AG09319 (cell line): Measurements from ENCODE around the gene ADCY5.
"Not testable (repeated sequence)": the region's sequence is repeated elsewhere in the genome, so short reads cannot be mapped to it uniquely, and the experiment has no call there.

Experiments
- DNase-seq: peaks from one replicate; pipeline ENCODE4 v3.0.0-alpha.2; 2010; ENCODE audit warnings: low read depth; ENCODE audit errors: extremely low read depth
- TF ChIP-seq, protein P1 (sequence below): IDR thresholded peaks from 2 replicates; pipeline ENCODE4 v1.5.1; 2011; ENCODE audit warnings: low read depth, mild to moderate bottlenecking, inconsistent platforms, low read length, moderate library complexity

ADCY5 gene

DNA sequence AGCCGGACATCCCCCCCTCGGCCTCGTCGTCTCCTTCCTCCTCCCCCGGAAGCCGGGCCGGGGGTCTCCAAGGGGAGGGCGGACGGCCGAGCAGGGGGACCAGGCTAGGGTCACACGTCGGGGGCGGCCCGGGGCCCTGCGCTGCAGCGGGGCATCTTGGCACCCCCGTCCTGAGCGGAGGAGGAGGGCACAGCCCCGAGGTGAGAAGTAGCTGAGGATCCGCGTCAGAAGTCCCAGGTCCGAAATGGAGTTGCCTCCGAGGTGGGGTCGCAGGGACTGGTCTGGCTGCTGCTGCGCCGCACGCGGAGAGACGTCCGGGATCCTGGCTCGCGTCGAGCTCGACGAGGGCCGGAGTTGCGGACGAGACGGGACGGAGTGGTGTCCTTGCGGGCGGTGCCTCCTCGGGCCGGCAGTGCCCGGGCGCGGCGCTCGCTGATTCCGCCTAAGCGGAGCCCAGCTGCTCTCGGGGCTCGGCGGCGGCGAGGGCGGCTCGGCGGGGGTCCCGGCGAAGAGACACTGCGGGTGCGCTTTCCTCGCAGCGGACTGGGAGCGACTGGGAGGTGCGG, at the start of gene ADCY5:
ADCY5 (minus strand) TSS at position 555 of the 566 bp plus-strand sequence; CDS start at position 10, 545 bp downstream.
- TF ChIP-seq, protein P1, sequence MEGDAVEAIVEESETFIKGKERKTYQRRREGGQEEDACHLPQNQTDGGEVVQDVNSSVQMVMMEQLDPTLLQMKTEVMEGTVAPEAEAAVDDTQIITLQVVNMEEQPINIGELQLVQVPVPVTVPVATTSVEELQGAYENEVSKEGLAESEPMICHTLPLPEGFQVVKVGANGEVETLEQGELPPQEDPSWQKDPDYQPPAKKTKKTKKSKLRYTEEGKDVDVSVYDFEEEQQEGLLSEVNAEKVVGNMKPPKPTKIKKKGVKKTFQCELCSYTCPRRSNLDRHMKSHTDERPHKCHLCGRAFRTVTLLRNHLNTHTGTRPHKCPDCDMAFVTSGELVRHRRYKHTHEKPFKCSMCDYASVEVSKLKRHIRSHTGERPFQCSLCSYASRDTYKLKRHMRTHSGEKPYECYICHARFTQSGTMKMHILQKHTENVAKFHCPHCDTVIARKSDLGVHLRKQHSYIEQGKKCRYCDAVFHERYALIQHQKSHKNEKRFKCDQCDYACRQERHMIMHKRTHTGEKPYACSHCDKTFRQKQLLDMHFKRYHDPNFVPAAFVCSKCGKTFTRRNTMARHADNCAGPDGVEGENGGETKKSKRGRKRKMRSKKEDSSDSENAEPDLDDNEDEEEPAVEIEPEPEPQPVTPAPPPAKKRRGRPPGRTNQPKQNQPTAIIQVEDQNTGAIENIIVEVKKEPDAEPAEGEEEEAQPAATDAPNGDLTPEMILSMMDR, result no peak
- DNase-seq, result no peak

DNA sequence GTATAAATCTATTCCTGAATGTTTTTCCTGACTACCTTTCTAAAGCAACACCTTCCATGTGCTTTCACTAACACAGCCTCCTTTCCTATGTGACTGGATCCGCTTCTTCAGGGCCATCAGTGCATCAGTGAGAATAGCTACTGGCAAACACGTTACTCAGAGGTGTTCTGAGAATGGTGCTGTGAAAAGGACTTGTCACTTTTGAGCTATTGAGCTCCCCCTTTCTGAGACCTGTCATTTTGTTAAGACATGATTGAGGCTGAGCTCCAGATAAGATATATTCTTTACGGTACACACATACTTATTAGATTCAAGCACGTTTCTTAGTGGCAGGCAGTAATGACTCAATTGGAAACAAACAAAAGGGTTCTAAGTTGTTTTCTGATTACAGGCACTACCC, 45.0 kb upstream of the ADCY5 start:
- no peak for DNase-seq
- TF ChIP-seq, protein P1, result no peak

DNA sequence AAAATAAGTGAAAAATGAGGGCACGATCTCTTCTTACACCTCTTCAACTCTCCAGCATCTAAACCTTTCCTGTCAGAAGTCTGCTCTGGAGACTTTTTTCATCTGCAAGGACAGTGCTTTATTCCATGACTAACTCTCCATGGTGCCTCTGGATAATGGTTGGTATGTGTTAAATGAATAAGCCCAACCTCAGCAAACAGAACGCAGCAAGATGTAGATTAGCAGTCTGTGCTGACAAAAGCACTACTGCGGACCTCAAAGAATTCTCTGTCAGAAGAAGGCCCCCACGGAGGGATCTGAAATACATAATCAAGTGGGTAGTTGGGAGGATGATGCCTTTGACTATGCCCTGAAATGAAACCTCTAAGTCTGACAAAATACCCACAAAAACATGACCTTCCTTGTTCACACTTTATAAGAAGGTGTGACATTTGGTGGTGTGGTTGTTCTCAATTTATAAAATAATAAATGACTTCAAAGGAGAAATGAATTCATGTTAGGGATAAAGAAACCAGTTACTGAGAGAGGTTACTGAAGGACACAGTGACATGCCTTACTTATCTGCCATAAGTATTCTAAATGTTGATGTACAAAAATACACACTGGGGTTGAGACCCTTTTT, 43.2 kb upstream of the ADCY5 start:
- TF ChIP-seq, protein P1, result no peak
- DNase-seq, result no peak

DNA sequence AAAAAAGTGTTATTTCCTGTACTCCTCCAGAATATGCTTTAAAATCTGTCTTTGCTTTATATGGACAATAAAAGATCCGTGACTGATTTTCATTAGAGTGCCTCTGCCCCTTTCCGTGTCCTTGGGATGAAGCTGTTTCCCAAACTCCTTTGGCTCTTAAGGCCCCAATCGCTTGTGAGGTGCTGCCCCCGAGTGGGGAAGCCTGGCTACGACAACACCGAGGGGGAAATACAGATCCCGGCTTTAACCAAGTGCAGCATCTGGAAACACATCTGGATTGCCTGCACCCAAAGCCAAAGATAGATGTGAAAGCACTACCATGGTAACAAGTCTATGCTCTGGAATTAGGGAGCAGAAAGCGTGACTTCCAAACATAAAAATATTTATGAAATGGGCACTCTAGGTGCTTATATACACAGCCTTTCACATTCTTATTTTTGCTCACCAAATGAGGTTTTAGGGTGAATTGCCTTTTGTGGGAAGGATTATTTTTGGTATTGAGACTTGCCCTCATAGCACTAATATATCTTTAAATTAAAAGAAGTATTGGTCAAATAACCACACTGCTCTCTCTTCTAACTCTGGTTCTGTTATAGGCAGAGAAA, 40.6 kb upstream of the ADCY5 start:
- TF ChIP-seq, protein P1, result peak; percentile 96
- peak; percentile 38 for DNase-seq

DNA sequence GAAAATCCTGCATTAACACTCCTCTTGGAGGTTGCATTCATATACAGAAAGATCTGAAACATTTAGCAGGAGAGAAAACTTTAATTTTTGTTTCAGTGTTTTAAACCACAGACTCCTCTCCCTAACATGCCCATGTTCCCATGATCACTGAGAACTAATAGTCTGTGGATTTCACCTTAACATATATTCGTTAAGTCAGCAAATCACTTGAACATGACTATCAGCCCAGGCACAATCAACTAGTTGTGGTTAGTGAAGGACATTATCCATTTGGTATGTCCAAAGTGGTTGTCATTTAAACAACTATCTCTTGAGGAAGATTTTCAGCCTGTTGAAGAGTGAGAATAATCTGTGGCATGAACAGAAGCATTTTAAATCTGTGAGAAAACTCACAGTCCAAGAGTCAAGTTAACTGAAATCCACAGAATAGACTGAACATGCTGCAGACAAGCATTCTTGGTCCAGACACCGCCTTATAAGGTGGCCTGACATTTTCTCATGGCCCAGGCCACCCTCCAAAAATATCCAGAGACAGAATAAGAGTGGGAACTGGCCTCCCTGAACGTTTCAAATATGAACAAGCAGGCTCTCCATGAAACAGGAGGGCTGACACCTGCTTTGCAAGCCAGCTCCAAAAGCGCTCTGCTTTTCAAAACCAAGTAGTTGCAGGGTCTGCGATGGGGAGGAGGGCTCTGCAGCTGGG, 39.9 kb upstream of the ADCY5 start:
- no peak for DNase-seq
- TF ChIP-seq, protein P1, result no peak

DNA sequence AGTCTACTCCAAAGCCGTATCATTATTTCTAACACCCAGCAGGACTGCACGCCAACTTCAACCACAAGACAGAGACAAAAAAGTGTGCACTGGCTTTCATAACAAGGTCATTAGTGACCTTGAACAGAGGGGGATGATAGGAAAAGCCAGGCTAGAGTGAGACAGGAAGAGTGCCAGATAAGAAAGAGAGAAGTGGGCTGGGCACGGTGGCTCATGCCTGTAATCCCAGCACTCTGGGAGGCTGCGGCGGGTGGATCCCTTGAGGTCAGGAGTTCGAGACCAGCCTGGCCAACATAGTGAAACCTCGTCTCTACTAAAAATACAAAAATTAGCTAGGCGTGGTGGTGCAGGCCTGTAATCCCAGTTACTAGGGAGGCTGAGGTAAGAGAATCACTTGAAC, 38.2 kb upstream of the ADCY5 start:
- DNase-seq, result not testable (repeated sequence)

DNA sequence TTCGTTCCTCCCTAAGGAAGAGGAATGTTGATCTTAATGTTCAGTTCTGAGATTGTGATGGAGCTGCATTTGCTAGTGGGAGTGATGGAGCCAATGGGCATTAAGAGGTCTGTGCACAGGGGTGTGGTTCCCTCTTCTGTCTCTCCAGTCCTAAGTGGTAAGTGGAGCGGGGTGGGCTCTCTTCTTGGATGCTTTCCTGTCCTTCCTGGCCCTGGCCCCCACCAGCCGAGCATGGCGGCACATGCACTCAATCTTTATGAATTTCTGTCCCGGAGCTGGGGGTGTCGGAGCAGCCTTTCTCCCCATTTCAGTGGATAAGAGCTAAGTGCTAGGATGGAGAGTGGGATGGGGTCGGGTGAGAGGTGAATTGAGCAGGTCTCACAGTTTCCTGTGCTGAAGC, 37.6 kb upstream of the ADCY5 start:
- no peak for DNase-seq
- TF ChIP-seq, protein P1, result no peak
